ENCODE data around the gene ALKAL2.

Gene ALKAL2

DNA sequence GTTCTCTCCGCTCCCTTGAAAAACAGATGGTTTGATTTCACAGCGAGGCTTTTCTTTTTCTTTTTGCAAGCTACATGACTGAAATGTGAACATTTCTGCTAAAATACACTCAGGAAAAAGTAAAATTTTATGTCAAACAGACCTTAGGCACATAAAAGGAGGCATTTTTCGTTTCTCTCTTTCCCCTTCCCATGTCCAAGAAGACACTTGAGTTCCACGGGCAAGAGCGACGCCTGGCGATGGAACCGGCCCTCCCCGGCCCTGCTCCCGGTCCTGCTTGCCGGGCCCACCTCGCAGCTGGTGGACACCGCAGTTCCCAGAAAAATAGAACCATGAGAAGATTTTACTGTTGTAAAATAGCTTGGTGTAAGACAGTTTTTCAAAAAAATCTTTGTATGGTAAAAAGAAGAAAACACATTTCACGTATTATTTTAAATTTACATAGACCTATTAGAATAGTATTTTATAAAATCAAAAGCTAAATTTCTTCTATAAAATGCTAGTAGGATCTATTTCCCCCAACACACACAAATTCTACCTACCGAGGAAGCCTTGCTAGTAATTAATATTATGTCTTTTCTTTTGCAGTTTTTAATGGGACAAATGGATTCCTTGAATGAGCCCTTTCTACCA lies 2.3 kb upstream of the ALKAL2 start:
- no peak for DNase-seq (ENCODE audit: low read depth in 2 of 2)

DNA sequence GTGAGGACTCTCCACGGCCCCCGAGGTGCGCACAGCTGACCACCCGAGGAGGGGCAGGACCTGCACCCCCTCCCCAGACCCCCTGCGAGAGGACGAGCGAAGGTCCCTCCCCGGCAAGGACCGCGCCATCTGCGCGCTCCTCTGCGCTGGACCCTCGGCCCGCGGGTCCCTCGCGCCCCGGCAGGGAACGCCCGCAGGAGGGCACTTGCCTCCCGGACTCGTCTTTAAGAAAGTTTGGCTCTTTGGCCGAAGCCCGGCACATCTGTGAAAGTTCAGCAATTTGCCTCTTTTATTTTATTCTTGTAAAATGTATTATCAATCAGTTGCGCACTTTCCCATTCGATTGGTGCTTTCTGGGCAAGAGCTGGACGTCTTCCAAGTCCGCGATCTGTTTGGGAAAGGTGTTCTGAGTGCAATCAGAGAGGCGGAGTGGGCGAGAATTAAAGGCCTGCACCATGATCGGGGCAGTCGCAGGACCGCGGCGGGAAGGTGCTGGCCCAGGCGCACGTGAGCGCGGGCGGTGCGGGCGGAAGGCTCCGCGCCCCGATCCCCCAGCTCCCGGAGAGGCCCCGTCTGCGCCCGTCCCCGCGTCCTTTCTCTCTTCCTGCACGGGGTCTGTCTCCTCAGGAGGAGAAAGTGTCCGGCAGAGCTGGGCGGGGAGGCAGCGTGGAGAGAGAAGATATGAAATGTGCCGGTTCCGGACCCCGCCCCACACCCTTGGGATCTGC lies 1.6 kb upstream of the ALKAL2 start:
- DNase-seq (ENCODE audit: low read depth in 2 of 2): no peak

DNA sequence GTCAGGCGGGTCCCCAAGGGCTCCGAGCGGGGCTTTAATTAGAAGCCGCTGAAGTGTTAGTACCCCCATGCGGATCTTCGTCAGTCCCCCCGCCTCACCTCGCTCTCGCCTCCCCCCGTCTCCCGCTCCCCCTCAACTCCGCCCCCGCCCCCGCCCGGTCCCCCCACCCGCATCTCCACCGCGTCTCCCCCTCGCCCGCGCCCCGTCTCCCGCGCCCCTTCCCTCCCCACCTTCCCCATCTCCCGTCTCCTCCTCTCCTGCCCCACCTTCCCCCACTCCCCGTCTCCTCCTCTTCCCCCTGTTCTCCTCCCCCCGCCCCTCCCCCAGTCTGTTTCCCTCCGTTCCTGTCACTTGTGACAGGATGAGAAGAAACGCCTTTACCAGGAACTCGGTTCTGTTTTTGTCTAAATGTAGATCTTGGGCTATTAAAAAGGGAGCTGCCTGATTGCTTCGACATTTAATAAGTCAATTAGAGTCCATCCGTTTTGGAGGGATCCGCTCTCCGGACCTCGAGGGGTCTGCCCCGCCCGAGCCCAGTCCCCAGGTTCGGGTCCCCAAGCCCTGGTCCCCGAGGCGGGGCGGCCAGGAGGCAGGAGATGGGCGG lies 969 bp upstream of the ALKAL2 start:
- DNase-seq (ENCODE audit: low read depth in 2 of 2): no peak

DNA sequence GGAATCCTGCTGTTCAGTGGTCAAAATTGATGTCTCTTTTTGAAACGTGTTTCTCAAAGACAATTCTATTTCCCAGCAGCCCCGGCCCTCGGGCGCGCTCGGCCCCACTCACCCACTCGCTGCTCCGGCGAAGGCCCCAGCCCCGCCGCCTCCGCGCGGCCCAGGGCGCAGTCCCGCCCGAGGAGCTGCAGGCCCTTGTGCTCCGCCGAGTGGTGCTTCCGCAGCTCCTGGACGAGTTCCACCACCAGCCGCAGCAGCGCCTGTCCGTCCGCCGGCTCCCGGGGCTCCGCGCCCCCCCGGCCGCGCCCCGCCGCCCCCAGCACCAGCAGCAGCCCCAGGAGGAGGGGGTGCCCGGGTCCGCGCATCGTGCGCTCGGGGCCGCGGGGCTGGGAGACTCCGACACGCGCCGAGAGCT lies 413 bp downstream of the ALKAL2 start:
- no peak for DNase-seq (ENCODE audit: low read depth in 2 of 2)

DNA sequence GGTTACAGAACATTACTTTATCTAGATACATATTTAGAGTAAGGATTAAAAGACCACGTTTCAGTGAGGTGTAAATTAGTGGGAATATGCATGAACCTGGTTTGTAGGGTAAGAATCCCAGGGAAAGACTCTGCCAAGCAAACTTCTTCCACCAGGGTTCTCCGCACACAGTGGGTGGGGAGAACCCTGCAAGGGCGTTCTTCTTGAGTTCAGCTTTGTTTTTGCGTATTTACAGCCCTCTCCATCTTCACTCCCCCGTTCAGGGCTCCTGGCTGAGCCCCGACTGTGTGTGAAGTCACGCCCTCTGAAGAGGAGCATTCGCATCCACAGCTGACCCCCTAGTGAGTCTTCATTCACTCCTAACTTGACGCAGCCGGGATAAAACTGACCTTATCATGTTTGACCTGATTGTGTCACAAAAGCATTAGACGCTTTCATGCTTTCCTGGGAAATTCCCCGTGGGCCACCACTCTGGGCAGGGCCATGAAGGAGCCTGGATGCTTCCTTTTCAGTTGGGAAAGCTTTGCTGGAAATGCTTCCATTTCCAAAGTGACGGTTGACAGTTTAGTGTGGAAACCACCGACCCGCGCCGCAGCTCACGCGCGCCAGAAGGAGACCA lies 1.0 kb downstream of the ALKAL2 start:
- DNase-seq (ENCODE audit: low read depth in 2 of 2): no peak

DNA sequence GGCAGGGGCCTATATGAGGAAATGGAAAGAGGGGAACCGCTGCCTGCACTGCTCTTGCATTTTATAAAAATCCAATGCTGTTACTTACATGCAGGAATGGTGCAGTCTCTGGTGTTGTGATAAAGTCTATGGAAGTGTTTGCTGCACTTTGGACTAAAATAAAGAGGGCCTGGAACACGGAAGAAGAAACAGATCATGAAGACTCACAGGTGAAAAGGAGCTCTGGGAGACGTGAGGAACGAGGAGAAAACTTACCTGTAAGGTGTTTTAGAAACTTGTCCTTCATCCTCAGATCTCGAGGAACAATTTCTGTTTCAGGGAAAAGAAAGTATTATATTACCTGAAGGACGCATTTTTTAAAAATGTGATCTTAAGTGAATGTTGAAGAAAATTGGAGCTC lies 1.9 kb downstream of the ALKAL2 start:
- no peak for DNase-seq (ENCODE audit: low read depth in 2 of 2)

DNA sequence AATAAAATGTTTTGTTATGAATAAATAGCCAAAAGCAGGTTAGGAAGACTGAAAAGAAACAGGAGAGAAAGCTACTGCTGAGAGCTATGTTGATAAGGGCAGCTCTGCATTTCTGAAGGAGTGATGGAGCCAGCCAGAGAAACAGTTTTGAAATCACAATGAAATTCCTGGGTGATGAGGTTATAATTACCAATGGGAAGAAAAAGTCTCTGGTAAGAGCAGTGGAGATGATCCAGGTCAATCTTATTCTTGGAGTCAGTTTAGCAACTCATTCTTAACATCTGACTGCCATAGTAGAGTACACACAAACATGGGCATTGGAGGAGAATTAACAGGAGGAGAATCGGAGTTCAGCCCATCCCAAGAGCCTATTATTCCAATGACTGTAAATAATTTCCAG lies 2.4 kb downstream of the ALKAL2 start:
- DNase-seq (ENCODE audit: low read depth in 2 of 2): no peak

DNA sequence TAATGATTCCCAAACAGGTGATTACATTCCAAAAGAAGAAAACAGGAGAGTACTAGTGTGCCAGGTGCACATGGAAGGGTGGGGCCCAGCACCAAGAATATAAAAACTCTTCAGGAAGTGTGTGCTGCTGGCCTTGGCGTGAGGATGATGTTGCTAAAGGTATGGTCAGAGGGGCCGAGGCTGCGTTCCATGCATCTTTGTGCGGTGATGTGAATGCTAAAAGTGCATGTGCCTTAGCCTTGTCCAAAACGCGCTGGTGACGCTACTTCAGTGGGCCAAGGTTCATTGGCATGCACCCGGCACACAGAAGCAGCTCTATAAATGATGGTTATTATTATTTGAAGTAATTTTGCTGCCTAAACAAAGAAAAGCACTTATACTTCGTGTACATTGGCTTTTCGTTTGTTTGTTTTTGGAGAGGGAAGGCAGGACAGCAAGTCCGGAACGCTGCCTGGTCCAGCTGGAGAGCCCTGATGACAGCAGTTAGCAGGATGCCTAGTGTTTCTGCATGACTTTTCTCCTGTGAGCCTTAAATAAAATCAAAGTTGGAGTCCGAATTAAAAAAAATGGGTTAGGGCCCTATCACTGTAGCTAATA lies 2.9 kb downstream of the ALKAL2 start:
- DNase-seq (ENCODE audit: low read depth in 2 of 2): no peak

DNA sequence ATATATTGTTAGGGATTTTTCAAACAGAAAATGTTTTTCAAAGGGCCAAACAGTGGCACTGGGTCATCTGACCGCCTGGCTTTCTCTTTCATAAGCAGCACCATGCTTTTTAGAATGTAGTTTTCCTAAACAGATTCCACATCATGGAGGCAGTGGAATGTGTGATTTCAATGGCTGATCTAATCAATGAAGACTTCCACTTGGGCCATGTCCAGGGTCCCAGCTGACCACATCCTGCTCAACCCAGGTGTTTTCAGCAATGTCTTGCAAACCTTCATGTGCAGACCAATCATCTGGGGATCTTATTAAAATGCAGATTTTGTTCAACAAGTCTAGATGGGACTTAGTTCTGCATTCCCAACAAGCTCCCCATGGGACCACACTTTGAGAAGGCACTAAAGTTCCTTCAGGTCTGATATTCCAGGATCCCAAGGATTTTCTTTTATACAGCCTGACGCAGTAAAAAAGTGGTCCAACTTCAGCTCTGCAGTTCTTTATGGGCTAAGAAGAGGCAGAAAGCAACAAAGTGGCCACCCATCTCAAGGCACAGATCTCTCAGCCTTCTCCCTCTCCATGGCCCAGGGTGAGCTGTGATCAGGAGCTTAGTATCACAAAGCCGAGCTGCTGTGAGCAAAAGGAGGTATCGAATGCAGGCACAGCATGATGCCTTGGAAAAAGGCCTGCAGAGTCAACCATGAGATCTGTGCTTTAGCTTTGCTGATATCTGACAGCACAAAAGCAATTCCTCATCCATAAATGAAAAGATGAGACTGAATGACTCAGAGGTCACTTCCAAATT lies 3.7 kb downstream of the ALKAL2 start:
- DNase-seq (ENCODE audit: low read depth in 2 of 2): no peak

DNA sequence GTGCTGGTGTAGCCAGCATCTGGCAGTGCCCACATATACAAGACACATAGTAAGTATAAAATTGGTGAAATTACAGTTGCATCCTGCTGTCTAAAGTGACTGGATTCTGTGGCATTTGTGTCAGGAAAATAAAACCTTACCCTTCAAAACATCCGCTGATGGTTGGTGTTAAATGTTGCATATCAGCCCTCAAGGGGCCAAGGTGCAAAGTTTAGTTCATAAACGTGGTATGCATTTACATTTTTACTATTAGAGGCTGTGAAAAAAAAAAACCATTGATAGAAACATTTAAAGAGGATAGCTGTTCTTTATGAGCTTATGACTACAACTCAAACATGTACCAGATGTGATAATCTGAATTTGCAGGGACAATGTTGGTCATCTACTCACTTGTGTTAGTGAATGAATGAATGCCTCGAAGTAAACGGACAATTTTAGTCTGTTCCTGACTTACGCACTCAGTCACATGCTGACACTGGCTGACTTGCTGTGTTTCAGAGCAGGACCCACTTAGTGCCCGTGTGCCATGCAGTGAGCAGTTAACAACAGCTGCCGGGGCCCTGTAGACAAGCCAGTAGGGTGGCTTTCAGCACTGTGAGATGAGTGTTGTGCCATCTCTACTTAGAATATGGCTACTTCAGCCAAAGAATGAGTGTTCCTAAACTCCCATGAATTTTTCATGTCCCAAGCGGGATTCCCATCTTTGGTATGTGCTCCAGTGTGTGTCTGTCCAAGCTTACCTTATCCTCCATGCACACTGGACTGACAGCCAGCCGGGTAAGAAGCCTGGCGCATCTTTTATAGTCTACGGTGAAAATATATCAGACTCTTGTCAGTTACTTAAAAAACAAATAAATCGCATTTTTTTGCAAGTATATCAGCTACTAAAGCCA lies 5.3 kb downstream of the ALKAL2 start:
- no peak for DNase-seq (ENCODE audit: low read depth in 2 of 2)

DNA sequence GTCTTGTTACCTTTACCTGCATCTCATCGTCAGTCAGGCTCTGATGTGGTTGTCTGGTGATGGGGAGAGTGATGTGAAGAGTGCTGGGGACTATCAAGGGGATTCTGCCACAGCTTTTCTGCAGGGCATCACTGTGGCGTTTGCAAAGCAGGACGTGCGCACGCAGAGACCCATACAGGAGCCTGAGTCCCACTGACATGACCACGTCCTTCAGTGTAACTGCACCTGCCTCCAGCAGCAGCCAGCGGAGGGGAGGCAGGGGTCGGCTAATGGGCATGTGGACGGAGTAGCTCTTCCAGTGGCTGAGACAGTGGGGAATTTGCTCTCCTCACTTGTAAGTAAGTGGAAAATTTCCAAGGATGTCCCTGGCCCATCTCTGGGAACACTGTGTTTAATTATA lies 6.5 kb downstream of the ALKAL2 start:
- DNase-seq (ENCODE audit: low read depth in 2 of 2): no peak

DNA sequence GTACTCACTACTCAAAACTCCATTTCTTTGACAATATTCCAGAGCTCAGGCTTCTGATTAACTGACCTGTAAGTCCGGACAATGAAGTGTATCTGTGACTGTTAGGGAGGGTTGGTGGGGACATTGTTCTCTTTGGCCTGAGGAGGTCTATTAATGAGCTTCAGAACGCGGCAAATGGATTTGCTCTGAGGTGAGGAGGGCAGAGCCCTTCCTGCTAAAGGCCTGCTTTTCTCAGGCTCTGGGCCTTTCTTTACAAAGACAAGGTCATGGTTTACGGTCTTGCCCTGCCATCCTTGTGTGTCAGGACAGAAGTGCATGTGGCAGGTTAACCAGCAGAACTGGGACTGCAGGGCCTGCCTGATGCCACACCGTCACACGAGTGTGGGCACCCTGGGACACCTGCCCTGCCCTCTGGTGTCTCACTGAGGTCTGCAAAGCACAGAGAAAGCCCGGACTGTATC lies 7.2 kb downstream of the ALKAL2 start:
- no peak for DNase-seq (ENCODE audit: low read depth in 2 of 2)

DNA sequence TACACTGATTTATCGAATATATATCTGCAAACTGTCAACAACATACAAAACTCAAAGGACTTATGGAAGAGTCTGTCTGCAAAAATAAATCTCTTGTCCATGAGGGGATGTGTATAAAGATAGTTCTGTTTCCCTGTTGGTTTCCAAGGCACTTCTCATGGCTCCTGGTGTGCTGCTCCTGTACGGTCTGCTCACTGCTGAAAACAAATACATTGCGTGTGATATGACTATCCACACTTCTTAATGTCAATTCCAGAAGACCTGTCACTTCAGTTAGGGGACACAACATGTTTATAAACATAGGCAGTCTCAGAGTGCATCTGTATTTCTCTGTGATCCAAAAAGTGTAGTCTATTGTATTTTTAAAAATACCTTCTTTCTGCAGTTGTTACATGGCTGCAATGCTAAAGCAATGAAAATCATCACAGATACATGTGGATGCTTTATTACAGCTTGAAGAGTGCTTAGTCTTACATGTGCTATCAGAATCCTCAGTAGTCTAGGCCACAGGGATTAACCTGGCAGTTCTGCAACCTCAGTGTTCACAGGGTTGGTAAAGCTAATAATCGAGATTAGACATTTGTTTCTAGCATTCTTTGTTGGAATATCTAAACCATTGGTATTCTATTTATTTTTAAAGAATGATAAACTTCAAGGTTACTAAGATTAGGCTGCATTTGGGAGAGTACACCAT lies 7.8 kb downstream of the ALKAL2 start:
- DNase-seq (ENCODE audit: low read depth in 2 of 2): no peak

DNA sequence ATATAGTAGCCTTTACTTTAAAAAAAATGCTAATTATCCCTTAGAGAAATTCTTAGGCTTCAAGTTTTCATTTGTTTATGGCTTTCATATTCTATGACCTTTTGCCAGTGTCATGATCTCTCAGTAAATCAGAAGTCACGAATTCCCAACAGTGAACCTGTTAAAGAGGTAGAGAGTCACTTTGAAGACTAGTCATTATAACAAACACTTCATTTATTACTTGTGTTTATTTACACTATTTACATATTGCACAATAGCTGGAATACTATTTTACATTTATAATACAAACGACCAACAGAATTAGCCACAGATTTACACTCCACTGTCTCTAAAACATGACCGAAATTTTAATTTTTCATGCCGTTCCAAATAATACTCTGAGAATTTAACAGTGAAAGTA lies 8.5 kb downstream of the ALKAL2 start:
- no peak for DNase-seq (ENCODE audit: low read depth in 2 of 2)

DNA sequence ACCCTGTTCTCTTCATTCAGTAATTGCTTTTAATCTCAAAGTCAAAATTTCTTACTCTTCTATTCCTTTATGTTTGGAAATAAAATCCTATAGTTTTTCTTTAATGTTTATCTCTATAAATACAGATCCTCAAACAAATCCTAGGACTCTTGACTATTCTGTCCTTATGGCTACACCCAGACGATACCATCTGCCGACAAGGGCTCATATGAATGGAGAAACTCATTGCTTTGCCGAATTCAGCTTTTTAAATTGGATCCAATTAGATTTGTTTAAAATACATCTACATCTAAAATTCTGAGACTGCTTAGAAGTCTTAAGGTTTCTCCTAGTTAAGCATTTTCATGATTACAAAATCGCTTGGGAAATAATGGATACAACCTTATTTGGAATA lies 9.0 kb downstream of the ALKAL2 start:
- no peak for DNase-seq (ENCODE audit: low read depth in 2 of 2)

DNA sequence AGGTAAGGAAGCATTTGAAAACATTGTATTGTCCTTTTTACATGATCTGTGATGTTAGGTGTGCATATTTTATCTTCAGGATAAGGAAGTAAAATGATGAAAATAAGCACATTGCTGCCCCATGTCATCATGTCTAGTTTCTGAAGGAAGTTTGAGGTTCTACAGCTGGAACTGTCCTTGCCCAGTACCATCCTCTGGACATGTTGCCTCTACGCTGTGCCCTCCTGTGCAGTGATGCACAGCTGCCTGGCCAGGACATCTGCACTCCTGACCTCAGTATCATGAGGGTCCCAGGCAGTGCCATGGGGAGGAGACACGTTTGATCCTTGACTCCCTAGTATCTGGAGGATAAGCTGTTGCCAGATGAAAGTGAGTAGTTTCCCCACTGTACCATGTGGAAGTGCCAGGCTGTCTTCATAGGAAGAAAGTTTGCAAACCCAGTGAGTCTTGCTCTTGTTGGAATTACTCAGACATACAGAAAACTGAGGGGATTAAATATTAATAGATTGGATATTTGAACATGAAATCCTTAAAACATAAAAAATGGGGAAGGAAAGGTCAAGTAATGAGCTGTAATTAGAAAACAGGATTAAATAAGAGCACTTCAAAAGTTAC lies 9.5 kb downstream of the ALKAL2 start:
- DNase-seq (ENCODE audit: low read depth in 2 of 2): no peak

DNA sequence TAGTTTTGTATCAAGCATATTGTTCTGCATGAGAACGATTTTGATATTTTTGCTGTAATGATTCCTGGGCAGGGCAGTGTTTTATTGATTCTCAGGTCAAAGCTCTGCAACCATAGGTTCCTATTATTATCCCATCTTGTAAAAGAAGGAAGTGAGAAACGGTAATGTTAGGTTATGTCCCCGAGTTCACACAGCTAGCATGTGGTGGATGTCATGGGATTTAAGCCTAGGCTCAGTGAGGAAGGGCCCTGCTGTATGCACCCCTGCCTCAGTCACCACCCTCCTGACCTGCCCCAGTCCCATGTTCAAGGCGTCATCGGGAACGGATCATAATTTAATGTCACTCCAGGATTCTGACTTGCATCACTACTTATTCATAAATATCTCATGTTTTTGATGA lies 12.4 kb downstream of the ALKAL2 start:
- no peak for DNase-seq (ENCODE audit: low read depth in 2 of 2)

DNA sequence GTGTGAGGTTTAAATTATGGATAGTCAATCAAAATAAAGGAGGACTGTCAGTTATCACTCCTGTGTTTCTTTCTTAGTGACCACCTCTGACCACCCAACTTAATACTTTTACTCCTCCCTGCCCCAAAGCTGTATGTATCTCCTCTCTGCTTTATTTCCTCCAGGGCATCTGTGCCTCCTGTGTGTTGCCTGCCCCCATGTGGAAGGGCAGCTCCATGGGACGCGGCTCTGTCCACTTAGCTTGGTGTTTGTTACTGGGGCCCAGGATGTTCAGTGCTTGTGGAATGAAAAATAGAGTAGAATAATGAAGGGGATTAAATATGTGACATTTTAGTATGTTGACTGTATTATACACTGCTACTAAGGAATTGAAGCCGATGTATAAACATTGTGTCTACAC lies 13.4 kb downstream of the ALKAL2 start:
- DNase-seq (ENCODE audit: low read depth in 2 of 2): no peak

DNA sequence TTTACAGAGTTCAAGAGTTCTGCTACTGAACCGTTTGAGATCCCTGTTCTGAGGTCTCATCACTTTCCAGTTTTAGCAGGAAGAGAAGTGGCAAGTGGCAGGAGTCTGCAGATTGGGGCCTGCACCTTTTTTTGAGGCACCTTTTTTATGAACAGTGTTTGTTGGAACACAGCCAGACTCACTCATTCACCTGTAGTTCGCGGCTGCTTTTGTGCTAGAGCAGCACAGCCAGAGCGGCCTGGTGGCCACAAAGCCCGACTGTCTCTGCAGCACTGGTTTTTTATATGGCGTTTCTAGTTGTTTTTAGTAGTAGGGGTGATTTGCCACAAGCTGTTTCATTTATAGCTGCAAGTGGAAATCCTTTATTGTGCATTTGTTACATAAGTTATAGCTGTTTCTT lies 14.6 kb downstream of the ALKAL2 start:
- DNase-seq (ENCODE audit: low read depth in 2 of 2): no peak

DNA sequence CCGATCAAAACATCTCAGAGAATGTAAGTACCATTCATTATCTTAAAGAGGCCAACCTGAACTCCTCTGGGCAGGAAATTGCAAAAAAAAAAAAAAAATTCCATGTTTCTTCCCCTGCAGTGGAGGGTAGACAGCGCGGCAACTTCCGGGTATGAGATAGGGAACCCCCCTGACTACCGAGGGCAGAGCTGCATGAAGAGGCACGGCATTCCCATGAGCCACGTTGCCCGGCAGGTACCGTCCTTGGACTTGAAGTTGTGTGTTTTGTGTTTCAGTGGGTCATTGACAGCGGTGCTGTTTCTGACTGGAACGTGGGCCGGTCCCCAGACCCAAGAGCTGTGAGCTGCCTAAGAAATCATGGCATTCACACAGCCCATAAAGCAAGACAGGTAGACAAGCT lies 16.0 kb downstream of the ALKAL2 start:
- DNase-seq (ENCODE audit: low read depth in 2 of 2): no peak
